ENCODE measurements around the gene KIAA1210.
"Not testable (repeated sequence)": the region's sequence is repeated elsewhere in the genome, so short reads cannot be mapped to it uniquely, and the experiment has no call there.

DNA sequence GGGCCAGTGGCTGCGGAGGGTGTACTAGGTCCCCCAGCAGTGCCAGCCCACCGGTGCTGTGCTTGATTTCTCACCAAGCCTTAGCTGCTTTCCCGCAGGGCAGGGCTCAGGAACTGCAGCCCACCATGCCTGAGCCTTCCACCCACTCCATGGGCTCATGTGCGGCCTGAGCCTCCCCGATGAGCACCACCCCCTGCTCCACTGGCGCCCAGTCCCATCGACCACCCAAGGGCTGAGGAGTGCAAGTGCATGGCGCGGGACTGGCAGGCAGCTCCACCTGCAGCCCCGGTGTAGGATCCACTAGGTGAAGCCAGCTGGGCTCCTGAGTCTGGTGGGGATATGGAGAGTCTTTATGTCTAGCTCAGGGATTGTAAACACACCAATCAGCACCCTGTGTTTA lies 98.0 kb downstream of the KIAA1210 start:
- not testable (repeated sequence) for TF ChIP-seq SIN3A (IDR thresholded peaks at IDR 0.05; ENCODE audit: borderline replicate concordance, insufficient read depth, low read depth, low read length)
- TF ChIP-seq, protein P1, sequence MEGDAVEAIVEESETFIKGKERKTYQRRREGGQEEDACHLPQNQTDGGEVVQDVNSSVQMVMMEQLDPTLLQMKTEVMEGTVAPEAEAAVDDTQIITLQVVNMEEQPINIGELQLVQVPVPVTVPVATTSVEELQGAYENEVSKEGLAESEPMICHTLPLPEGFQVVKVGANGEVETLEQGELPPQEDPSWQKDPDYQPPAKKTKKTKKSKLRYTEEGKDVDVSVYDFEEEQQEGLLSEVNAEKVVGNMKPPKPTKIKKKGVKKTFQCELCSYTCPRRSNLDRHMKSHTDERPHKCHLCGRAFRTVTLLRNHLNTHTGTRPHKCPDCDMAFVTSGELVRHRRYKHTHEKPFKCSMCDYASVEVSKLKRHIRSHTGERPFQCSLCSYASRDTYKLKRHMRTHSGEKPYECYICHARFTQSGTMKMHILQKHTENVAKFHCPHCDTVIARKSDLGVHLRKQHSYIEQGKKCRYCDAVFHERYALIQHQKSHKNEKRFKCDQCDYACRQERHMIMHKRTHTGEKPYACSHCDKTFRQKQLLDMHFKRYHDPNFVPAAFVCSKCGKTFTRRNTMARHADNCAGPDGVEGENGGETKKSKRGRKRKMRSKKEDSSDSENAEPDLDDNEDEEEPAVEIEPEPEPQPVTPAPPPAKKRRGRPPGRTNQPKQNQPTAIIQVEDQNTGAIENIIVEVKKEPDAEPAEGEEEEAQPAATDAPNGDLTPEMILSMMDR (IDR thresholded peaks at IDR 0.05): not testable (repeated sequence)
- TF ChIP-seq, protein P2, sequence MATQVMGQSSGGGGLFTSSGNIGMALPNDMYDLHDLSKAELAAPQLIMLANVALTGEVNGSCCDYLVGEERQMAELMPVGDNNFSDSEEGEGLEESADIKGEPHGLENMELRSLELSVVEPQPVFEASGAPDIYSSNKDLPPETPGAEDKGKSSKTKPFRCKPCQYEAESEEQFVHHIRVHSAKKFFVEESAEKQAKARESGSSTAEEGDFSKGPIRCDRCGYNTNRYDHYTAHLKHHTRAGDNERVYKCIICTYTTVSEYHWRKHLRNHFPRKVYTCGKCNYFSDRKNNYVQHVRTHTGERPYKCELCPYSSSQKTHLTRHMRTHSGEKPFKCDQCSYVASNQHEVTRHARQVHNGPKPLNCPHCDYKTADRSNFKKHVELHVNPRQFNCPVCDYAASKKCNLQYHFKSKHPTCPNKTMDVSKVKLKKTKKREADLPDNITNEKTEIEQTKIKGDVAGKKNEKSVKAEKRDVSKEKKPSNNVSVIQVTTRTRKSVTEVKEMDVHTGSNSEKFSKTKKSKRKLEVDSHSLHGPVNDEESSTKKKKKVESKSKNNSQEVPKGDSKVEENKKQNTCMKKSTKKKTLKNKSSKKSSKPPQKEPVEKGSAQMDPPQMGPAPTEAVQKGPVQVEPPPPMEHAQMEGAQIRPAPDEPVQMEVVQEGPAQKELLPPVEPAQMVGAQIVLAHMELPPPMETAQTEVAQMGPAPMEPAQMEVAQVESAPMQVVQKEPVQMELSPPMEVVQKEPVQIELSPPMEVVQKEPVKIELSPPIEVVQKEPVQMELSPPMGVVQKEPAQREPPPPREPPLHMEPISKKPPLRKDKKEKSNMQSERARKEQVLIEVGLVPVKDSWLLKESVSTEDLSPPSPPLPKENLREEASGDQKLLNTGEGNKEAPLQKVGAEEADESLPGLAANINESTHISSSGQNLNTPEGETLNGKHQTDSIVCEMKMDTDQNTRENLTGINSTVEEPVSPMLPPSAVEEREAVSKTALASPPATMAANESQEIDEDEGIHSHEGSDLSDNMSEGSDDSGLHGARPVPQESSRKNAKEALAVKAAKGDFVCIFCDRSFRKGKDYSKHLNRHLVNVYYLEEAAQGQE (IDR thresholded peaks at IDR 0.05; ENCODE audit: insufficient read depth in 1 of 2, low read depth in 2 of 2, low read length in 1 of 2): not testable (repeated sequence)

Measured in Panc1 (cell line).